Pons (tissue), 1 donor: Measurements from ENCODE around the gene TUFT1.

ENCODE experiments used
- DNase-seq: peaks from one replicate; pipeline ENCODE4 v3.0.0-alpha.2; 2016; ENCODE audit warnings: low spot score

TUFT1 gene

GRCh38 chr1:151537112-151537511 is 3.0 kb upstream of the TUFT1 start:
- DNase-seq = no peak

- peak; percentile 56 for DNase-seq
These were observed 638 bp upstream of the TUFT1 start for GRCh38 chr1:151539321-151540020.

GRCh38 chr1:151540982-151541377 is 871 bp downstream of the TUFT1 start:
- no peak for DNase-seq

GRCh38 chr1:151541752-151542151 is 1.6 kb downstream of the TUFT1 start:
- no peak for DNase-seq

GRCh38 chr1:151542710-151543129 is 2.6 kb downstream of the TUFT1 start:
- no peak for DNase-seq

GRCh38 chr1:151545542-151545941 is 5.4 kb downstream of the TUFT1 start:
- no peak for DNase-seq

GRCh38 chr1:151546011-151546925 is 6.2 kb downstream of the TUFT1 start:
- no peak for DNase-seq

GRCh38 chr1:151547119-151547899 is 7.2 kb downstream of the TUFT1 start:
- no peak for DNase-seq

- no peak for DNase-seq
These were observed 7.8 kb downstream of the TUFT1 start for GRCh38 chr1:151547900-151548230.

GRCh38 chr1:151549199-151549598 is 9.1 kb downstream of the TUFT1 start:
- DNase-seq = no peak

GRCh38 chr1:151553659-151554058 is 13.6 kb downstream of the TUFT1 start:
- no peak for DNase-seq

- DNase-seq = no peak
These were observed 15.9 kb downstream of the TUFT1 start for GRCh38 chr1:151556052-151556451.

- DNase-seq = no peak
These were observed 22.6 kb downstream of the TUFT1 start for GRCh38 chr1:151562661-151563060.

- no peak for DNase-seq
These were observed 23.3 kb downstream of the TUFT1 start for GRCh38 chr1:151563376-151563775.

GRCh38 chr1:151565502-151566189 is 25.5 kb downstream of the TUFT1 start:
- no peak for DNase-seq

GRCh38 chr1:151568626-151569088 is 28.5 kb downstream of the TUFT1 start:
- DNase-seq = no peak

GRCh38 chr1:151570819-151571218 is 30.7 kb downstream of the TUFT1 start:
- DNase-seq = no peak

GRCh38 chr1:151574575-151575529 is 34.7 kb downstream of the TUFT1 start:
- DNase-seq = no peak

GRCh38 chr1:151577173-151577572 is 37.1 kb downstream of the TUFT1 start:
- DNase-seq = no peak

- DNase-seq = no peak
These were observed 38.8 kb downstream of the TUFT1 start for GRCh38 chr1:151578941-151579340.
